Adrenal gland (tissue), 5 donors: Measurements from ENCODE around the gene NAV2.

Source experiments
- POLR2A ChIP-seq, 2 donors: fragments of 450-650 bp; IDR thresholded peaks; one replicate each; pipeline ENCODE4 v1.6.1; 2017; ENCODE audit warnings: antibody characterized with exemption in 2 of 2, mild to moderate bottlenecking in 2 of 2, moderate library complexity in 1 of 2
- TF ChIP-seq, protein P1 (sequence below), 6 experiments: fragments of 450-650 bp in 4 of 6; fragments of 200-600 bp in 2 of 6; sonication (generic) in 1 of 6; IDR thresholded peaks; 1 replicate in 5 of 6; 2 replicates in 1 of 6; pipeline versions ENCODE4 v1.5.1 to v1.8.0; 2016 to 2021; ENCODE audit warnings: antibody characterized with exemption in 6 of 6, mild to moderate bottlenecking in 2 of 6, moderate library complexity in 1 of 6
- donor health status: DM: no; HTN: no; CAD: no.

- TF ChIP-seq, protein P1, sequence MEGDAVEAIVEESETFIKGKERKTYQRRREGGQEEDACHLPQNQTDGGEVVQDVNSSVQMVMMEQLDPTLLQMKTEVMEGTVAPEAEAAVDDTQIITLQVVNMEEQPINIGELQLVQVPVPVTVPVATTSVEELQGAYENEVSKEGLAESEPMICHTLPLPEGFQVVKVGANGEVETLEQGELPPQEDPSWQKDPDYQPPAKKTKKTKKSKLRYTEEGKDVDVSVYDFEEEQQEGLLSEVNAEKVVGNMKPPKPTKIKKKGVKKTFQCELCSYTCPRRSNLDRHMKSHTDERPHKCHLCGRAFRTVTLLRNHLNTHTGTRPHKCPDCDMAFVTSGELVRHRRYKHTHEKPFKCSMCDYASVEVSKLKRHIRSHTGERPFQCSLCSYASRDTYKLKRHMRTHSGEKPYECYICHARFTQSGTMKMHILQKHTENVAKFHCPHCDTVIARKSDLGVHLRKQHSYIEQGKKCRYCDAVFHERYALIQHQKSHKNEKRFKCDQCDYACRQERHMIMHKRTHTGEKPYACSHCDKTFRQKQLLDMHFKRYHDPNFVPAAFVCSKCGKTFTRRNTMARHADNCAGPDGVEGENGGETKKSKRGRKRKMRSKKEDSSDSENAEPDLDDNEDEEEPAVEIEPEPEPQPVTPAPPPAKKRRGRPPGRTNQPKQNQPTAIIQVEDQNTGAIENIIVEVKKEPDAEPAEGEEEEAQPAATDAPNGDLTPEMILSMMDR (IDR thresholded peaks at IDR 0.05): no peak
- TF ChIP-seq POLR2A (IDR thresholded peaks at IDR 0.05): no peak
Measured at GRCh38 chr11:19866037-19866436, 153.4 kb downstream of the NAV2 start.
